Fibroblast of lung (primary cell): Measurements from ENCODE around the gene PSMD11. TPM values are rescaled to one million over a fixed set of nuclear protein-coding genes. Genes with fewer than 3 reads are reported as not detected.

ENCODE experiments used
- DNase-seq, 2 donors: peaks; one replicate each; pipeline versions ENCODE4 v3.0.0 to v3.0.0-alpha.2; 2010; ENCODE audit warnings: low read depth in 2 of 2
- H2AFZ ChIP-seq: 2 replicates; pipeline ENCODE4 v1.5.1; 2012; ENCODE audit warnings: low read length, control low read depth, inconsistent platforms
- H3K27ac ChIP-seq: 2 replicates; pipeline ENCODE4 v1.5.1; 2011; ENCODE audit warnings: low read length, control low read depth; ENCODE audit not compliant: insufficient read depth
- H3K27me3 ChIP-seq: 2 replicates; pipeline ENCODE4 v1.5.1; 2011; ENCODE audit warnings: mild to moderate bottlenecking, low read length; ENCODE audit not compliant: control insufficient read depth, insufficient read depth
- H3K36me3 ChIP-seq: 2 replicates; pipeline ENCODE4 v1.5.1; 2011; ENCODE audit warnings: low read length; ENCODE audit not compliant: control insufficient read depth, insufficient read depth
- H3K4me1 ChIP-seq: 2 replicates; pipeline ENCODE4 v1.5.1; 2011; ENCODE audit warnings: low read length; ENCODE audit not compliant: control insufficient read depth, insufficient read depth; ENCODE audit errors: extremely low read depth
- H3K4me2 ChIP-seq: 2 replicates; pipeline ENCODE4 v1.5.1; 2011; ENCODE audit warnings: low read length, control low read depth; ENCODE audit not compliant: insufficient read depth; ENCODE audit errors: extremely low read depth
- H3K4me3 ChIP-seq, 4 experiments: fragments of 200-600 bp in 1 of 4; sonication (generic) in 1 of 4; replicated peaks in 1 of 4; 2 replicates each; pipeline ENCODE4 v1.5.1; 2011 to 2016; ENCODE audit warnings: low read length in 4 of 4, low read depth in 3 of 4, mild to moderate bottlenecking in 3 of 4, control low read depth in 2 of 4, inconsistent platforms in 1 of 4, mixed read lengths in 1 of 4; ENCODE audit not compliant: insufficient read depth in 1 of 4; ENCODE audit errors: control extremely low read depth in 1 of 4
- H3K79me2 ChIP-seq: 2 replicates; pipeline ENCODE4 v1.5.1; 2012; ENCODE audit warnings: mild to moderate bottlenecking, low read length, inconsistent platforms; ENCODE audit not compliant: control insufficient read depth, insufficient read depth
- H3K9ac ChIP-seq: 2 replicates; pipeline ENCODE4 v1.5.1; 2011; ENCODE audit warnings: mild to moderate bottlenecking, low read length, control low read depth; ENCODE audit not compliant: insufficient read depth
- H3K9me3 ChIP-seq: 2 replicates; pipeline ENCODE4 v1.5.1; 2012; ENCODE audit warnings: low read depth, low read length; ENCODE audit not compliant: control insufficient read depth, insufficient read depth
- H4K20me1 ChIP-seq: 2 replicates; pipeline ENCODE4 v1.5.1; 2011; ENCODE audit warnings: low read length; ENCODE audit not compliant: control insufficient read depth, insufficient read depth; ENCODE audit errors: extremely low read depth
- EZH2 ChIP-seq: IDR thresholded peaks from 2 replicates; pipeline ENCODE4 v1.5.1; 2012; ENCODE audit warnings: low read length, control low read depth, mild to moderate bottlenecking; ENCODE audit errors: missing control alignments
- polyA plus RNA-seq, 2 donors: library from polyadenylated mRNA; depleted of rRNA in 1 of 2; stranded (reverse) in 1 of 2; unstranded in 1 of 2; fragments of >200 nt; gene quantifications; 2 replicates each; pipeline ENCODE4 v1.2.1, GENCODE V29; 2011 to 2012; ENCODE audit warnings: missing spikeins in 1 of 2
- total RNA-seq: library from RNA; depleted of rRNA; stranded (reverse); fragments of >200 nt; gene quantifications from 2 replicates; pipeline ENCODE4 v1.2.1, GENCODE V29; 2014
- TF ChIP-seq, protein P1 (sequence below), 2 donors: IDR thresholded peaks in 1 of 2; conservative IDR thresholded peaks in 1 of 2; 1 replicate in 1 of 2; 2 replicates in 1 of 2; pipeline ENCODE4 v1.5.1; 2011 to 2012; ENCODE audit warnings: low read length in 2 of 2, control low read depth in 1 of 2, inconsistent platforms in 1 of 2, low read depth in 1 of 2, mild to moderate bottlenecking in 1 of 2

Gene PSMD11
- total and polyA plus RNA-seq, 2 donors (not counting 1 experiment from before 2014, with no cell fraction given), result 74.1 to 77.9 TPM

DNA sequence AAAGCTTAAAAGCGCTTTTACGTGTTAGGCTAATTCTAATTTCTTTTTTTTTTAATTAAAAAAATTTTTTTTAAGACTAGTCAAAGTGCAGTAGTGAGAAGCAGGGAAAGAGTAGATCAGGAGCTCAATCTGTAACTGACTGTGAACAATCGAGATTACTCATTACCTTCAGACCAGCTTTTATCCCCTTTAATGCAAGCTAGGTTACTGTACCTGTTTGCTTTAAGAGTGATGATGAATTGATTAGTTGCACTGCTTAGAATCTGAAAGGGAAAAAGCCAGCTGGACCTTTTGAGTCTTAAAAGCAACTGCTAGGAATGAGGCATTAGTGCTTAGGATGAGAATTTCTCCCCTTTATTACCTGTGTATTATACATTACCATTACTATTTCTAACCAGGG is 19.0 kb downstream of the PSMD11 start:
- Histone ChIP-seq H4K20me1 (no peaks in the 10 kb centered on the region), H3K36me3 (peaks cover 2% of the 10 kb centered on the region), H3K9me3 (no peaks in the 10 kb centered on the region), H3K9ac (no peak overlapping the region), H2AFZ (no peak overlapping the region), H3K27me3 (no peaks in the 10 kb centered on the region), H3K27ac (no peak overlapping the region), H3K4me1 (no peaks in the 10 kb centered on the region), H3K79me2 (peaks cover 5% of the 10 kb centered on the region), H3K4me3 (no peak overlapping the region), H3K4me2 (no peak overlapping the region)
- no peak for TF ChIP-seq EZH2
- TF ChIP-seq, protein P1, sequence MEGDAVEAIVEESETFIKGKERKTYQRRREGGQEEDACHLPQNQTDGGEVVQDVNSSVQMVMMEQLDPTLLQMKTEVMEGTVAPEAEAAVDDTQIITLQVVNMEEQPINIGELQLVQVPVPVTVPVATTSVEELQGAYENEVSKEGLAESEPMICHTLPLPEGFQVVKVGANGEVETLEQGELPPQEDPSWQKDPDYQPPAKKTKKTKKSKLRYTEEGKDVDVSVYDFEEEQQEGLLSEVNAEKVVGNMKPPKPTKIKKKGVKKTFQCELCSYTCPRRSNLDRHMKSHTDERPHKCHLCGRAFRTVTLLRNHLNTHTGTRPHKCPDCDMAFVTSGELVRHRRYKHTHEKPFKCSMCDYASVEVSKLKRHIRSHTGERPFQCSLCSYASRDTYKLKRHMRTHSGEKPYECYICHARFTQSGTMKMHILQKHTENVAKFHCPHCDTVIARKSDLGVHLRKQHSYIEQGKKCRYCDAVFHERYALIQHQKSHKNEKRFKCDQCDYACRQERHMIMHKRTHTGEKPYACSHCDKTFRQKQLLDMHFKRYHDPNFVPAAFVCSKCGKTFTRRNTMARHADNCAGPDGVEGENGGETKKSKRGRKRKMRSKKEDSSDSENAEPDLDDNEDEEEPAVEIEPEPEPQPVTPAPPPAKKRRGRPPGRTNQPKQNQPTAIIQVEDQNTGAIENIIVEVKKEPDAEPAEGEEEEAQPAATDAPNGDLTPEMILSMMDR (conservative IDR thresholded peaks at IDR 0.05 in 1 of 2, IDR thresholded peaks at IDR 0.05 in 1 of 2; ENCODE audit: low read depth in 1 of 2, low read length in 2 of 2), result no peak
- DNase-seq, result no peak

GRCh38 chr17:32464374-32464773 is 20.1 kb downstream of the PSMD11 start:
- Histone ChIP-seq H3K9me3 (no peaks in the 10 kb centered on the region), H3K79me2 (peaks cover 1% of the 10 kb centered on the region), H4K20me1 (peaks cover 1% of the 10 kb centered on the region)

DNA sequence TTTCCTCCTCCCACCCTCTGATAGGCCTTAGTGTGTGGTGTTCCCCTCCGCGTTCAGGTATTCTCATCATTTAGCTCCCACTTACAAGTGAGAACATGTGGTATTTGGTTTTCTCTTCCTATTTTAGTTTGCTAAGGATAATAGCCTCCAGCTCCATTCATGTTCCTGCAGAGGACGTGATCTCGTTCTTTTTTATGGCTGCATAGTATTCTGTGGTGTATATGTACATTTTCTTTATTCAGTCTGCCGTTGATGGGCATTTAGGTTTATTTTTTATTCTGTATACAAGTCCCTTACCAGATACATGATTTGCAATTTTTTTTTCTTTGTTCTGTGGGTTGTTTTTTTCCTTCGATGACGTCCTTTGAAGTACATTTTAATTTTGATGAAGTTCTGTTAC is 23.6 kb downstream of the PSMD11 start:
- TF ChIP-seq, protein P1 (conservative IDR thresholded peaks at IDR 0.05 in 1 of 2, IDR thresholded peaks at IDR 0.05 in 1 of 2; ENCODE audit: low read depth in 1 of 2, low read length in 2 of 2), result no peak
- no peak for TF ChIP-seq EZH2

More at GRCh38 chr17:32464374-32464773, 20.1 kb downstream of the PSMD11 start:
- no peaks in the 10 kb centered on the region for H3K4me1 ChIP-seq
- no peak overlapping the region for H3K4me3 ChIP-seq
- no peak overlapping the region for H3K4me2 ChIP-seq
- H3K36me3 ChIP-seq, result no peaks in the 10 kb centered on the region
- H3K27ac ChIP-seq, result no peak overlapping the region
- H3K9ac ChIP-seq, result no peak overlapping the region
- TF ChIP-seq EZH2, result no peak
- TF ChIP-seq, protein P1 (conservative IDR thresholded peaks at IDR 0.05 in 1 of 2, IDR thresholded peaks at IDR 0.05 in 1 of 2; ENCODE audit: low read depth in 1 of 2, low read length in 2 of 2), result no peak
- DNase-seq, result no peak
- no peak overlapping the region for H2AFZ ChIP-seq
- no peaks in the 10 kb centered on the region for H3K27me3 ChIP-seq

More for the DNA sequence above, 23.6 kb downstream of the PSMD11 start:
- Histone ChIP-seq H4K20me1 (peaks cover 1% of the 10 kb centered on the region), H3K9me3 (no peaks in the 10 kb centered on the region), H3K79me2 (no peaks in the 10 kb centered on the region), H2AFZ (no peak overlapping the region), H3K27ac (no peak overlapping the region), H3K36me3 (peaks cover 2% of the 10 kb centered on the region), H3K4me3 (no peak overlapping the region), H3K4me2 (no peak overlapping the region), H3K9ac (no peak overlapping the region), H3K27me3 (no peaks in the 10 kb centered on the region), H3K4me1 (no peaks in the 10 kb centered on the region)
- DNase-seq, result no peak
